Raji (cell line): ENCODE results near the gene RPL19.

Source experiments
- POLR2A ChIP-seq: IDR thresholded peaks from 2 replicates; pipeline ENCODE4 v1.6.1; 2011; ENCODE audit warnings: low read depth, low read length, control low read depth; ENCODE audit not compliant: insufficient read depth

RPL19 gene

DNA sequence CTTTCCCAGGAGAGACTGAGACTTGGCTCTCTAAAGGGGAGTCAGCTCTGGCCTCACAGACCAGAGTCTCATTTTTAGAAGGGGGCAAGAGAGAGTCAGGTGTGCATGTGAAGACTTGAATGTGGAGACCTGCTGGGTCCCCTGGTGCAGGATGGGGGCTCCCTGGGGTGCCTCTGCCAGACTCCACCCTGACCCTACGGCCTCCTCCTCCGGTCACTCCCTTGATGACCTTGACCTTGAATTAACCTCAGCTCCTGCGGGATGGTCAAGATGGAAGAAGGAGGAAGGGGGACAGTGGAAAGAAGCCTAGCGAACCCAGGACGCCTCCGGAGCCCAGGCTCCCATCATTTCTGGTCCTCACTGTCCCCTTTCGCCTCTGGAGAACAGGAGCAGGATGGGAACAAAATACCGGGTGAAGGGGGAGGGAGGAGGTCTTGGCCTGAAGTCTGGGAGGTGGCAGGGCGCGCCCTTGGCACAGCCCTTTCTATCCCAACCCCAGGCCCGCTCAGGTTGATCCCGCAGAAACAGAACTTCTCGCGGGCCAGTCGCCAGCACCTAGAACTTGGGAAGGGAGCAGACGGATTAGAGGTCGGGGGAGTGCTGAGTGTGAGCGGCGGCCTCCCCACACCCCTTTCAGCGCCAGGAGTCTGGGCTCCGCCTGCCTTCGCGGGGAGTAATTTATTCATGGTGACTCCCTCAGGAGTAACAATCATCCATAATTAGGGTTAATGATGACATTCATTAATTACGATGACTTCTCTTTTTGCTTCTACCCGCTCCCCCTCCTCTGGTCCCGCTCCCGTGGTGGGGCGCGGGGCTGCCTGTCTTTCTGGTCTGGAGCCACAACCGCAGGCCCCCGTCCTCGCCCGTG is 24.1 kb downstream of the RPL19 start:
- TF ChIP-seq POLR2A: no peak

DNA sequence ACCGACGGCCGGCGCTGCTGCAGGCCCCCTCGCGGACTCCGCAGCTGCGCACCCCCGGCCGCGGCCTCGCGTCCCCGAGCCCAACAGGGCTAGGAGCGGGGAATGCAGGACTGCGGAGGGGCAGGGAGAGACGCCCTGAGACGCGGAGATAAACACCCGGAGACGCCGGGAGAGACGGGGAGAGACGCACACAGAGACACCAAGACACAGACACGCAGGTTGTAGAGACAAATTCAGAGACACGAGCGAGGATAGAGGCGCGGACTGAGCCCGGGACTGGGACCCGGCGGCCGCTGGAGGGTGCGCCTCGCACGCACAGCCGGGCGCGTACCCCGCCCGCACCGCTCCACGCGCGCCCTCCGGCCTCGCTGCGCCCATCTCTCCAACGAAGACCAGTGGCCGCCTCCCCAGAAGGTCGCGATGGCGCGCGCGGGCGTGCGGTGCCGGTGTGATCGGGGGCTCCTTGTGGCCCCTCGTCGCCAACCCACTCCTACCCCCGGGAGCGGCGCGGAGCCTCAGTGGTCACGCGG is 24.8 kb downstream of the RPL19 start:
- no peak for TF ChIP-seq POLR2A

DNA sequence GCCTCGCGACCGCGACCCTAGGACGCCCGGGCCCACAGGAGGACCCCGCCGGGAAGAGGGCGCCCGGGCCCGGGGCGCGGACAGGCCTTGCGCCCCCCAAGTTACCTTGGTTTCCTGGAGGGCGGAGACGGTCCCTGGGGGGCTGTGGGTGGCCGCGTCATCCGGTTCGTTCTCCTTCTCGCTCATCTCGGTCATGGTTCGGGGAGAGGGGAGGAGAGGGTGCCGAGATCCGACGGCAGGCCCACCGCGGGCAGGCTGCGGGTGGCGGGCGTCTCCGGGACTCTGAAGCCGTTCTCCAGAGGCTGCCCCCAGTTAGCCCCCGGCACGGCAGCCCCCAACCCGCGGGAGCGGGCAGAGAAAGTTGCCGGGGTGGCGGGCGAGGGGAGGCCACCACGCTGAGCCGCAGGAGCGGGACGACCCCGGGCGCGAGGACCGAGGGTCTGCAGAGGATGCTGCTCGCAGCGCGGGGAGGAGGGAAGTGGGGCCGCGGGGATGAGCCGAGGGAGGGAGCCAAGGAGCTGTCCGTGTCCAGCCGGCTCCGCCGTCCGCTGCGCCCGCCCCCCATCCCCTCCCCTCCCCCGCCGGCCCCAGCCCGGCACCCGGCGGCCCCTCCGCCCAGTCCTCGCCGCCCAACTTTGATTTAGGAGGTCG is 25.4 kb downstream of the RPL19 start, which contains the start of gene STAC2:
Gene STAC2 (minus strand): TSS at position 638 of the 651 bp plus-strand sequence. CDS start 443 bp downstream, at position 195.
- no peak for TF ChIP-seq POLR2A

DNA sequence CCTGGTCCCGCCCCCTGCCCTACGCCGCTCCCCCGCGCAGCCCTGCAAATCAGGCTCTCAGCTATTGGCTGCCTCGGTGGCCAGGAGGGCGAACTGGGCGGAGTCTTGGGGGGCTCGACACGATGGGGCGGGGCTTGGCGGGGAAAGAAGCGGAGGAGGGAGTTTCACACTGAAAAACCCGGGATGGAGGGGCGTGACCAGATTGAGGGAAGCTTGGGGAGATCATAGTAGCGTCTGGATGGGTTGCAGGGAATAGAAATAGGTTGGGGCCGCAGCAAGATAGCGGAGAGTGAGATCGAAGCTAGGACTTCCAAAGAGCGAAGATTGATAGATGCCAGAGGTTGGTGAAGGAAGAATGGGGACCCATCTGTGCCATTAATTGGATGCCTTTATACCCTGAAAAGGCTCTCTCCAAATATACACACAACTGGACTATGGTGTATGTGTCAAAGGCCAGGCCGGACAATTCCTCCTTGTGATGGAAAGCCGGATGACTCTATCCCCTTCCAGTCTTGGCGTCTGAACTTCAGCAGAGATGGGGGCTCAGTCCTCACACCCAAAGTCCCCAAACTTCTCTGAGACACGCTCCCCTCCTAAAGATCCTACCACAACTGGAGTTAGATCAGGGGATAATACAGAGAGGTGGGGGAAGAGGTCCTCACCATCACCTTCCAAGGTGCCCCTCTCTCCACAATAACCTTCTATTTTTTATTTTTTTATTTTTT is 26.0 kb downstream of the RPL19 start:
- no peak for TF ChIP-seq POLR2A

DNA sequence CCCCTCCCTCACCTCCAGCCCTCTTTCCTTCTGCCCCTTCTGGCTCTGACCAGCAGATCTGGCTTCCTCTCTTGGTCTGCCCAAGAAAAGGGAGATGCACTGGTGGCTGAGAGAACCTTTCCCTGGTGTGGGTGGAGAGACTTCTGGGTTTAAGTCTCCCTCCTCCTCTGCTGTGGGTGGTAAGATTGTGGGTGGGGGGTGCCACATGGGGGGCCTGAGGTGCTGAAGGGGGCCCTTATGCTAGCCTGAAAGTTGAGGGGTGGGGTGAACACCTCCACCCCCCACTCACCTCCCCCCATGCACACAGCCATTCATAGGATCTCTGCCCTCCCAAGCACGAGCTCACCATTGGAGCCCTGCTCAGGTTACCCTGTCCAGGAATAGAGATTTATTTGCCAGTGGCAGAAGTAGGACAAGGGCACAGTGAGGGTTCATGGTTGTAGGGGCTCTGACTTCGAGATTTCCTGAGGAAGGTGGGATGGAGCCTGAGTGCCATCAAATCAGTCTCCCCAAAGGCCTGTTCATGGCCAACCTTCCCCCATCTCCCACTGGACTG is 27.4 kb downstream of the RPL19 start:
- TF ChIP-seq POLR2A: no peak

DNA sequence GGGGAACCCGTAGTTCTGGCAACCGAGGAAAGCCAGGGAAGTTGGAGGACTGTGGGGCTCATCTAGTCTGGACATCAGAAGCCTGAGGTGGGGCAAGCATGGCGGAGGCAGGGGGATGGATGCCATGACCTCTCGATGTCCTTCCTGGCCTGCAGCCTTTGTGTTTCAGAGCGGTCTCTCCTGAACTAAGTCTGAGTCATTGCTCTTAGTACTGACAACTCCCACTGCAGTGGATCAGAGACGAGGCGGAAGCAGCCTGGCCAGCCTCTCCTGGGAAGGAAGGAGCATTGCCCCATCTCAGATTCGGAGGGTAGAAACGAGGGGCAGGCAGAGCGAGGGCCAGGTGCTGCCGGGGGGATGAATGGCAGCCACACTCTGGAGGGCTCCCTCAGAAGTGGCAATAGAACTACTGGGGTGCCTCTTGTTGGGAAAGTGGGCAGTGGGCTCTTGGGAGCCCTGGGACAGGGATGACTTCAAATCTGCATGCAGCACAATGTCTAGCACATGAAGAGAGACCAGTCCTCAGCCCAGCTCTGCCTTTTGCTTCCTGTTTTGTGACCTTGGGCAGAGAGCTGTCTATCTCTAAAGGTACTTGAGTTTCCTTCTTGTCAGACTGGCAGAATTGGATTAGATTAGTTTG is 29.3 kb downstream of the RPL19 start:
- no peak for TF ChIP-seq POLR2A

DNA sequence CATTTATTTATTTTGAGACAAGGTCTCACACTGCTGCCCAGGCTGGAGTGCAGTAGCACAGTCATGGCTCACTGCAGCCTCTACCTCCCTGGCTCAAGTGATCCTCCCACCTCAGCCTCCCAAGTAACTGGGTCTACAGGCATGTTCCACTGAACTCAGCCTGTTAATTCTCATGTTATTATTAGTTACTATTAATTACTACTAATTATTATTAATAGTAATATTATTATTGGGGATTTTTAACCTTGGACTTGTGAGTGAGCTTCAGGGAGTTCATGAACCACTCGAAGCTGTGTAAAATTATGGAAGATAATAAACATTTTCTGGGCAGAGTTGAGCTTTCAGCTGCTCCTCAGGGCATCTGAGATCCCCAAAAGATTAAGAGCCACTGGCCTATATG is 30.3 kb downstream of the RPL19 start:
- no peak for TF ChIP-seq POLR2A

DNA sequence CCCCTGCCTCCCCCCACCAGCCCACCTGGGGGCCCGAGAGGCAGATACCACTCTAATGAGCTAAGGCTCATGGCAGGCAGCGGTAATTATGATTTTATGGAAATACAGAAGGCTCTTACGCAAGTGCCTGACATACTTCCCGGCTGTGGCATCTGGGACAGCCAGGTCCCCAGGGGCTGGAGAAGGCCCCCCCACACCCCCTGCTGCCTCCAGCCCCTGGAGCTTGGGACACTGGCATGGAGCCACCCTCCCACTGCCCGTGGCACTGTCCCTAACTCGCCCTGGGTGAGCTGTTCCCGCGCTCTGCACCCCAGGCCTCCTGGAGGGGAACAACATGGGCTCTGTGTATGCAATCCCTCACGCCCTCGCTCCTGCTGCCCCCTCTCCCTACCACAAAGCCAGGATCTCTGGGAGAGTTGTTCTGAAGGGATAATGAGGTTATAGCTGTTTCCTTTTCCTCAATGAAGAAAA is 31.0 kb downstream of the RPL19 start:
- TF ChIP-seq POLR2A: no peak

DNA sequence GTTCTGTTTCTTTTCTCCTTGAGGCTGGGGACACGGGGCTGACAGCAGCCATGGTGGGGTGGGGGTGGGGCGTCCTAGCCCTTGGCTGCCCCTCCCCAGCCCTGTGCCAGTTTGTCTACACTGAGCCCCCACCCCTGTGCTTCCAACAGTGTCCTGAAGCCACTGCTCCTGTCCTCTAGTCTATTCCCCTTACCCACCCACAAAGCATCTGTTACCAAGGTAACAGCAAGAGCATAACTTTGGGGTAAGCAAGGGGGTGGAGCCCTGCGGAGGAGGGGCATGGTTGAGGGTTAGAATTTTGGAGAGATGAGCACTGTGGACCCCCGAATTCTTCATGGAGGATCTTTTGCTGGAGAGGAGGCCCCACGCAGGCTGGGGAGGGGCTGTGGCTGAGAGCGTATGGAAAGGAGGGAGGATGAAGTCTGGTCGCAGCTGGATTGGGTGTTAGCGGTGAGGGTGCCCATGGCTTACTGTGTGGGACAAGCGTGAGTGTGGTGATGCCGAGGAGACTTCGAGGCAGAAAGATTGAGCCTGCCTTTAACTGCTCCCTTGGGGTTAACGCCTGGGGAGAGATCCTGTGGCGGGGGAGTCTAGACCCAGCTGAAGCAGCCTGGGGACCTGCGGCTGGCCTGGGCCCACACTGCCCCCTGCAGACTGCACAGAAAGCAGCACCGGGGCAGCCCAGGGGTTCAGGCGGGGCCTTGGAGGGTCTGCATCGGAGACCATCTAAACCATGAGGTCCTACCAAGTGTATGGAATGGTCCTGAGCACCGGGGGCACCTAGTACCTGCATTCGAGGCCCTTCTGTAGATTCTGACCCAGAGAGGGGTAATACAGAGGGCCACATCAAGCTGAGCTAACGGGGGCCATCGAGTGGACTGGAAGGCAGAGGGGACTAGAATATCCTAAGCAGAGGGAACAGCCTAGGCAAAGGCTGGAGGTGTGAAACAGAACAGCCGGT is 31.8 kb downstream of the RPL19 start:
- TF ChIP-seq POLR2A: no peak

DNA sequence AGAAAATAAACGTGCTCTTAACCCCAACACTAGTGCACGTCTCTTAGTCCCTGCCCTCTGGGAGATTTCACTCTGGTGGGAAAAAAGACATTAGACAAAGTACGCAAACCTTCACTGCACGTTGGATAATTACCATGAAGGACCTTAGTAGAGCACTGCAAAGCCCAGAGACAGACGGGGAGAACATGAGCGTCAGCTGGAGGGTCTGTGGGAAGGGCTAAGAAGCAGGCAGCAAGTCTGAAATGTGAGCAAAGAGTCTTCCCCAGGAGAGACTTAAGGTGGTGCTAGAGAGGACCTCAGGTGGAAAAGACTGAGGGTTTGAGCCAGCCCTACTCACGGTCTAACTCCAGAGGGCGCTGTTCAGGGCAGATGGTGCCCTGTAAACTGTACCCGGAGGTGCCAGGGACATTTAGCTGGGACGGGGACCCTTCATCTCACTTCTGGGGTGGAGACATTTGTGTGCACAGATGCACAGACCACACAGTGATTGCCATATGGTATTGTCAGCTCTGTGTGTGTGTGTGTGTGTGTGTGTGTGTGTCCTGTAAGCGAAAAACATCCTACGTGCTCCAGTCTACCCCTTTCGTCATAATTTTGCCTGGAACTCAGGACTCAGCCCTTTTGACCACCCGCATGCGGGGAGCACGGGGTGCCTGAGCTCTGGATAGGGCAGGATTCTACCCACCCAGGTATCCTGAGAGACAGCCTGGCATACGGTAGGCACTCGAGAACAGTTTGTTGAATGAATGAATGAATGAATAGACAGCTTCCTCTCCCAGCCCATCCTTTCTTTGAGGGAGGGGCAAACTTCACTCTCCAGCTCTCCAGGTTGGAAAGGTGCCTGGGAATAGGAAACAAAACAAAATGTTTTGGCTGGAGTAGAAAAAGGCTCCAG is 35.7 kb downstream of the RPL19 start:
- no peak for TF ChIP-seq POLR2A

DNA sequence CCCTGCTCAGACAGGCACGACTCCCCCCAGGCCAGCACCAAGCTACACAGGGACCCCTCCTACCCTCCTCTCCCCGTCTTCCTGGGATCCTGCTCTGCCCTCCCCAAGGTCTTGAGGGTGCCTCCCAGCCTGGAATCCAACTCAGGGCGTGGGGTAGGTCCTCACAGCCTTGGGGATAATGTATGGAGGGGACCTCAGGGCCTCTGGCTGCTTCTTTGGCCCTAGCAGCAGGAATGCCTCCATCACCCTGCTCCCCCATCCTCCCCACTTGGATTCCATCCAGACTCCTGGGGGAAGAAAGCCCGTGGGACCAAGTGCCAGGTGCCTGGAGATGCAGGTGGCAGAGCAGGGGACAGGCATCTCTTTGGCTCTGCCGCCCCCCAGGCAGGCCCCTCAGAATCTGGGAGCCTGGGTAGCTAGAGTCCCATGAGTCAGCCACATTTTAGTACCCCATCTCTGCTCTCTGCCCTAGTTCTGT is 36.4 kb downstream of the RPL19 start:
- TF ChIP-seq POLR2A: no peak

DNA sequence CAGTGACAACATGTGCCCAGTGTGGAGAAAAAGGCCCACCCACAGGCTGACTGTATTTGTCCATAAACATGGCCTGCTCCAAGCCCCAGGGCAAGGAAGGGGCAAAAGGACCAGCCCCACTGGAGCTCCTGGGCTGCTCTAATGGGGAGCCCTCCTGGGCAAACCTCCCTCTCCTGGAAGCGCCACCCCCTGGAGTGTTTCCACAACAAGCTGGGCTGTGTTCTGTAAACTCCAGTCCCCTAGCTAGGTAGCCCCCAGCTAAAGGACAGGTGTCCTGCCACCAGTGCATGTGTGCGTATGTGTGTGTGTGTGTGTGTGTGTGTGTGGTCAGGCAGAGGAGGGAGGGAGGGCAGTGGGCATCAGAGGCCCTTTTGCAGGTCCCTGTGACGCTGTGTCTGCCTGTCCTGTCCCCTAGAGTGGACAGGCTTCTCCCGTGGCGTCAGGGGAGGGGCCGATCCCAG is 36.9 kb downstream of the RPL19 start:
- no peak for TF ChIP-seq POLR2A
